NAMALWA (cell line): ENCODE data around the gene TSPAN15.

Experiments used
- DNase-seq: peaks from one replicate; pipeline ENCODE4 v3.0.0-alpha.2; 2015; ENCODE audit warnings: low spot score

The TSPAN15 gene

DNA sequence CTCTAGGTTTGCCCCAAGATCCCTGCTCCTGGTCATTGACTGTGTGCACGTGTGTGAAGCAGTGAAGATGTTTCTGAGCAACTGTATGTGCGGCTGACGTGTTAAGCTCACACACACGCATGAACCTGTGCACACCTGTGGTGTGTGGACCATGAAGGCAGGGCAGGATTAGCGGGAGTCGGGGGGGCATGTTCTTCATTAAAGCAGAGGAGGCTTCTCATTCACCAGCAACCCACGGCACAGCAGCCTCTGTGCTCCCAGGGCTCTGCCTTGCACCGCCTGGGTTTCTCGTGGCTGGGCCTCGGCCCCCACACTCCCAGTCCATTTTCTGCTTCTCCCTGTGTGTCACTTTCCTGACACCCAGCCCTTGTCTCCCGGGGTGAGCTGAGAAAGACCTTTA lies 33.7 kb upstream of the TSPAN15 start:
- no peak for DNase-seq

DNA sequence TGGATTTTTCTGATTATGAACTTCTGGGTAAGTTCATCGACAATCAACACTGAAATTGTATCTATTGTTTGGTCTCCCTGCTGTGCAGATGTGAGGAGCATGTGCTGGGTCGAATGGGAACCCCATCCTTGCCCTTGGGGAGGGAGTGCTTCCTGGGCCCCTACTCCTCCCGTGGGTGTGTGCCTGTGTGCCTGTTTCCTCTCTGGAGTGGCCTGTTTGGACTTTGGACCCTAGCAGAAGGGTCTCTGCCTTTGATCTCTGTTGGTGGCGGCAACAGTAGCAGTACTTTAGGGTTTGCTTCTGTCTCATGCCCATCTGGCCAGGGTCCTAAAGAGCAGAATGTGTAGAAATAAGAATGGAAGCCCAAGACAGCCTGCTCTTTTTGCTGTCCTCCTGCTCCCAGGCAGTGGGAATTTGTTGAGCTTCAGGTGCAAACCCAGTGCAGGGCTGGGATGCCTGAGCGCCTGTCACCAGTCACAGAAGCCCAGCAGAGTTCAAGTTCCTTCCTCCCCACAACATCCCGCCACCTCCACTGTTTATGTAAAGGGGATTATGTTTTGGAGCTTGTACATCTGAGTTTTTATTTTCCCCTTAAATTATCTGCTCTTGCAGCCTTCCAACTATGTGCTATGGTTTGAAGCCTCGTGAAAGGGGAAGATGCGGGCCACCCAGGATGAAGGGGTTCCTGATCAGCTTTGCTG lies 33.1 kb upstream of the TSPAN15 start:
- DNase-seq: no peak

DNA sequence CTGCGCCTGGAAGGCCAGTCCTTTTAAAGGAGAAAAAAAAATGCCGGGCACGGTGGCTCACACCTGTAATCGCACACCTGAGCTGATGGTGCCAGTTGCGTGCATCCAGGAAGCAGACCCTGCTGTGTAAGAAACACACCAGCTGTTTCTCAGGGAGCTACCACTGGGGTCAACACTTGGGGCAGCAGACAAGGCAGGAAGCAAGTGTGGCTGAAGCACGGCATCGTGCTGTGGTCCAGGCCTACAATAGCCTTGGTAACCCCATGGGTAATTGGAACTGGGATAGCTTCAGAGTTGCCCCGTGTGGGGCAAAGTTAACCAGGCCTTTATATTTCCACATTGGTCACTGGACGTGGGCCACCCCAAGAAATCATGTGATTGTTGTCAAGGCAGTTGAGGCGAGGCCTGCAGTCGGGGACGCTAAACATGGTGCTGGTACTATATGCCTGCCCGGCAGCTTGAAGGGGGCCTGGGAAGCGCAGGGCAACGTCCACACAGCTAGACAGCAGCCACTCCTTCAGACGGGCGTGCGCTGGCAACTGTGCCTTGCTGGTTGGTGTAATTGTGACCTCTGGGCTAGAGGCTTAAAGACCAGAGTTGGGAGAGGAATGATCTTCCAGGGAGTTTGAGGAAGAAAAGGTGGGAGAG lies 32.0 kb upstream of the TSPAN15 start:
- DNase-seq: no peak

DNA sequence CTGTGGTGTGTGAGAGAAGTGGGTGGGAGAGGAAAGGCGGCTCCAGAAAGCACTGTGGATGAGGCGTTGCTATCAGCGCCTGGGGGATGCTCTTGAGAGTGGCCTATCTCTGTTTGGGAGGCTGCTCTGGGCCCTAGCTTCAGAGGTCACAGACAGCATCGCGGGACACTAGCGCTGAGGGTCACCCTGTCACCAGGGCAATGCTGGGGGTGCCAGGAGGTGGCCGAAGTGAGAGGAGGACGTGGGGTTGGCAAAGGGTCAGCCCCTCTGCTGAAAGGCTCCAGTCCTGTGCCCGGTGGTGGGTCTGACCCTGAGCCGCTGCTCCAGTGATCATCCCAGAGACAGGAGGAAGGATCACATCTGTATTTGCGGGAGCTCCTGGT lies 31.5 kb upstream of the TSPAN15 start:
- DNase-seq: no peak

DNA sequence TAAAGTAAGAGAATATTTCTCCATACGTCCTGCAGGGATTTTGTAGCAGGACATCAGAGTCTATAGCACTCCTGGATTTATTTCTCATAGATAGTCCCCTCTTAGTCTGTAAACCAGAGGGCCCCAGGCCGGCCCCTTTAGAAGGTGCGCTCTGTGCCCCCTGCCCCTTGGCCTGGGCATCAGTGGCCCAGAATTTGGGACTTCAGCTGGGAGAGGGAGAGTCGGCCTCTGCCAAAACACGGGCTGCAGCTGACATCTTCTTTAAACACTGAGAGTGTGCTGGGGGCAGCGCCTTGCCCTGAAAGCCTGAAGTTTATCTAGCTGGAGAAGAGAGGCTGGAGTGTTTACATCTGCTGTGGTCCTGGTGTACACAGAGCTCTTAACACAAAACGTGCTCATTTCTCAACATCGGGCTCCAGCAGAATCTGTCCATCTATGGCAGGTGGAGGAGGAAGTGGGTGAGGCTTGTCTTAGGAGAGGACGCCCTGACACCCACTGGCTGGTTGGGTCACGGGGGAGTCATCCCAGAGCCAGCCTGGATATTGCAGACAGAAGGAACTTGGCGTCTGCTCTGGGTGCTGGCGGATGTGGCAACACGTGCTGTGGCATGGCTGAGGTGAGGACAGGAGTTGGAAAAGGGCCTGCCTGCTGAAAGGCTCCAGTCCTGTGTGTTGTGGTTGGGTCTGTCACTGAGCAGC lies 29.5 kb upstream of the TSPAN15 start:
- DNase-seq: no peak

DNA sequence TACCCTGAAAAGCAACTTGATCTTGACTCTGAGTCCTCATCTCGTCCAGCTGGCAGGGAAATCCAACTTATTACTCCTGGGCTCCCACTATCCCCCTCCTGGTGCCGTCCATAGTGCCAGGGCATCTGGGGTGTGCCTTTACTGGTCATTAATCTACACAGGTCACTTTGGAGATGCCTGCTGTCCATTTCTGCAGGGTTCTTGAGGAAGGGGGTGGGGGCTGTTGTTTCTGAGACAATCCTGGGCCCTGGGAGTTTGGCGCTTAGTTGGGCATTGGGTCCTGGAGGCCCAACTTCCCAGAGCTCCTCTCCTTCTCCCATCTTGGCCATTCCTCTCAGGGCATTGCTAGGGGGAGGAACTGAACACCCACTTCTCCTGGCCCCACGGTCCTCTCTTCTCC lies 28.6 kb upstream of the TSPAN15 start:
- DNase-seq: no peak

DNA sequence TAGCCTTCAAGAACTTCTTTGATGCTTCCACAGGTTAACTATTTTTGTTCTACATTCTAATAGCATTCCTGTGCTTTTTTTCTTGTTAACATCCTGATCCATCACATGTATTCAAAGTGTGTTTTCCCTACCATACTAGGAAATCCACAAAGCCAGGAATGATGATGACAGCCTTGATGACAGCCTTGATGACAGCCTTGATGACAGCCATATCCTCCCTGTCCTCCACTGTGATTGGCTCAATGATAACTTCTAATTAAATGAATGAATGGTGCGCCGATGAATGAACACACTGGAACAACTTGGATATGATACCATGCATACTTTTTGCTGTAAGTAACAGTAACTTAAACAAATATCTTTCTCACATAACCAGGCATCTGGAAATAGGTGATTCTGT lies 26.2 kb upstream of the TSPAN15 start:
- no peak for DNase-seq

DNA sequence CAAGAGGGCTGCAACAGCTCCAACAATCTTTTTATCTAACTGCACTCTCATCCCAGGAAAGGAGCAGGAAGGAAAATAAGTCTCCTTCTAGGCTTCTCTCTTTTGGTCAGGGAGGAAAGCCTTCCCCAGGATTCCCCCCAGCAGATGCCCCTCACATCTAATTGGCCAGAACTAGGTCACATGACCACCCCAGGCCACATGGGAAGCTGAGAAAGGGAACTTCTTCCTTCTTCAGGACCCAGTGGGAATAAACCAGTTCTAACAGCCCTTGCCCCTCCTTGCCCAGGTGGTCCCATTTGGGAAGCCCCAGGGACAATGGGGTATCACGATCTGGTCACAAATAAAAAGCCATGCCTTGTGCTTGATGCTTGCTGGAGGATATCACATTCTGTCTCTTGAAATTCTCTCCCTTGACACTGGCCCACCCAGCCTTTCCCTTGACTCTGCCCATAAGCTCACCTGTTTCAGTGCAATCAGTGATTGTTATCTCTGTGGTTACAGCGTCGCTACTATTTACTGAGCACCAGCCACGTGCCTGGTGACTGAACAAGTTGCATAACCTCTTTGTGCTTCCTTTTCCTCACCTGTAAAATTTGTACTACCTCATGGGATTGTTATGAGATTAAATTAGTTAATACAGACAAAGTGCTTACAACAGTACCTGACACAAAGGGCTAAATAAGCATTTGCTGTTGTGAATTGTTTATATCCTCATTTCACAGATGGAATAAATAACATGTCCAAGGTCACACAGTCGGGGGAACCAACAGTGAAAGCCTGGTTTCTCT lies 25.6 kb upstream of the TSPAN15 start:
- DNase-seq: no peak

DNA sequence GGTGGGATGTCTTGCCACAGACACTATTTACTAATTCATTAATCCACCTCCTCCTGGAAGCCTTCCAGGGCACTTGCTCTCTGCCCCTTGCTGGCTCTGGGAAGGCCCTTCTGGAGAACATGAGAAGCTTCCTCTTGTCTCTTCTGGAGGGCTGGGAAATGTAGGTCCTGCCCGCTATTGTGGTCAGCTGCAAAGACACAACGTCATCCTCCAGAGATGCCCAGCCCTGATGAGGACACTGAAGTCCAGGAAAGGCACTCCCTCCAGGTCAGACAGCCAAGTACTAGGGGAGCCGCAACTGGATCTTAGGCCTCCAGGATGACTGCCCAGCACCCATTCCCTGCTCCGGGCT lies 24.9 kb upstream of the TSPAN15 start:
- DNase-seq: no peak

DNA sequence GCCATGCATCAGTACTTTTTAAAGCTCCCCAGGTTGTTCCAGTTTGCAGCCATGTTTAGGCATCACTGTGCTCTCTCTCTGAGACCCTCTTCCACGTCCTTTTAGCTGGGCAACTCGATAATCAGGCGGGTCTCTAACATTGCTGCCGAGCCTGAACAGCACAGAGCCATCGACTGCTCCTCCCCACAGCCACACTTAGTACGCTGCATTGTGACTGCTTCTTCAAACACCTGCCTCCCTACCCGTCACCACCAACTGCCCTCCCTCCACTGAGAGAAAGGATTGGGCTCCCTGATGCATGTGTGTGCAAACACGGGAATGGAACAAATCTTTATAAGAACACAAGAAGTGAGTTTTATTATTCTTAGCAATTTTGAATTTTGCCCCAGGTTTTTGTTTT lies 23.1 kb upstream of the TSPAN15 start:
- no peak for DNase-seq

DNA sequence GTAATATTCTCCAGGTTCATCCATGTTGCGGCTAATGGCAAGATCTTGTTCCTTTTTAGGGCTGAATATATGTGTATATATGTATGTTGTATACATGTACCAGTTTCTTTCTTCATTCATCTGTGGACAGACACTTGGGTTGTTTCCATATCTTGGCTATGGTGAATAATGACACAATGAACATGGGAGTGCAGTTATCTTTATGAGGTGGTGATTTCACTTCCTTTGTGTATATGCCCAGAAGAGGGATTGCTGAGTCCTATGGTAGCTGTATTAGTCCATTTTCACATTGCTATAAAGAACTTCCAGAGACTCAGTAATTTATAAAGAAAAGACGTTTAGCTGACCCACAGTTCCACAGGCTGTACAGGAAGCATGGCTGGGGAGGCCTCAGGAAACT lies 17.1 kb upstream of the TSPAN15 start:
- no peak for DNase-seq

DNA sequence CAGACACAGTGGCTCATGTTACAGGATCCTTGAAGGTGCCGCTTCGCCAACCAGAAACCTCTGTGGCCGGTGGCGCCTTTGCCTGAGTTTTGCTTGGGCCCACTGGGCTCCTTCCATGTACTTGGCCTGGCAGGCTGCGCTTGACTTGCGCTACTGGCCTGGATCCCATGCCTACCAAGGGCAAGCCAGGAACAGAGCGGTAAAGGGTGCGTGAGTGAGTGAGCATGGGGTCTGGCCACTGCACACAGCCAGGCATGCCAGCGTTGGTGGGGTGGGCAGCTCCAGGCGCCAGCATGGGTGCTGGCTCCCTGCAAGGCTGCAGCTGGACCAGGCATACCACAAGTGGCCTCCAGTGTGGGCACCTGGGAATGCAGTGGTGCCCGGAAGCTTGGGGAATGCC lies 16.3 kb upstream of the TSPAN15 start:
- DNase-seq: no peak

DNA sequence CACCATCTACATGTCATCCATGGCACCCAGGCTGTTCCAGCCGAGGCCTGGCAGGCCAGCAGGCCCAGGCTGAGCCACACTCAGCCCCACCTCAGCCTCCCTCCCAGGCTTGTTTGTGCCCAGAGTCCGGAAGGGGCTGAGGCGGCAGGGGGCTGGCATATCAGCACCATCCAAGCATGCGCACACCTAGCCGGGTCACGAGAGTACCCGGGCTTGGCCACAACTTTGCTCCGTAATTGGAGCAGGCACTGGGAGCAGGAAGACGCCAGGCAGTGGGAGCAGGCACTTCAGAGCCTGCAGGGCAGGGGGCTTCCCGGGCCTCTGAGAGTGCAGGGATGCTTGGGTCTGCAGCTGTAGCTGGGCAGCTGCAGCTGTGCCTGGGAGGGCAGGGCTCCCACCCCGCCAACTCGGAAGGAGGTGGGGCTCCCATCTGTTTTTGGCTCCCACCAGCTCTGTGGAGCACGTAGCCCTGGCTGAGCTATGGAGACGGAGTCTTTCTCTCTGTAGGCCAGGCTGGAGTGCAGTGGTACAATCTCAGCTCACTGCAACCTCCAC lies 15.2 kb upstream of the TSPAN15 start:
- DNase-seq: no peak

DNA sequence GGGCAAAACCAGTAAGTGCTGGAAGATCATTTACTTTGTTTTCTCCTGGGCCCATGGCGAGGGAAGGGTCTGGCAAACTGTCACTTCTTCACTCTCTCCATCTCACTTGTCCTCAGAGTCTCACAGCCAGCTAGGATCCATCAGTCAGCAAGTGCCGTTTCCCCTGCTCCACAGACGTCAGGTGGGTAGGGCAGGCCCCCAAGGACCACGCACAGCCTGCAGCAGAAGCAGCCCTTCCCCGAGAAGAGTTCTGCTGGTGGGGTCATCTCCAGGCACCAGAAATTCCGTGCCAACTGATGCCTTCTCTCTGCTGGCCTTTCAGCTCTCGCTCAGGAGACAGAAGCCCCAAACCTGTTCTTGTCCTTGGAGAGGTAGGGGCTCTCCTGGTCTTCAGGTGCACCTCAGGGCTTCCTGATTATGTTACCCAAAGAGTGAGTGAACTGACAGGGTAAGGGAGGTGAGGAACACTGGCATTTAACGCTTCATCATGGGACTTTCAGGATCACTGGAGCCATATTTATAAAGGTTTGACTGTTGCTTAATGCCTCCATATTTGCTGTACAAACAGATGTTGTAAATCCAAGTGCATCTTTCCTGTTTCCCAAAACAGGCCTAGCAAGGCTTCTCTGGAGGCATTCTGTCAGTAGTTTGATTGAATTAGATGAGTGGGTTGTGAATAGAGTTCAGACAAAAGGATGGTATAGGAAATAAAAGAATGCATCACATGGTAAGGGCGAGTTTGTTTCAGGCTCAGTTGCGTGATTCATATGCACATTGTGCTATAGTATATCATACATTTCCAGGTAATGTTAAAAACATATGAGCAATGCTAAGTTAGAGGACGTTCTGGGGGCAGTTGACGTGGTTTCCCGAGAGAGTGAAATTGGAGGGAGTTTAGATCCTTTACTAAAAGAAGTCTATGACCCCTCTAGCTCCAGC lies 13.7 kb upstream of the TSPAN15 start:
- no peak for DNase-seq

DNA sequence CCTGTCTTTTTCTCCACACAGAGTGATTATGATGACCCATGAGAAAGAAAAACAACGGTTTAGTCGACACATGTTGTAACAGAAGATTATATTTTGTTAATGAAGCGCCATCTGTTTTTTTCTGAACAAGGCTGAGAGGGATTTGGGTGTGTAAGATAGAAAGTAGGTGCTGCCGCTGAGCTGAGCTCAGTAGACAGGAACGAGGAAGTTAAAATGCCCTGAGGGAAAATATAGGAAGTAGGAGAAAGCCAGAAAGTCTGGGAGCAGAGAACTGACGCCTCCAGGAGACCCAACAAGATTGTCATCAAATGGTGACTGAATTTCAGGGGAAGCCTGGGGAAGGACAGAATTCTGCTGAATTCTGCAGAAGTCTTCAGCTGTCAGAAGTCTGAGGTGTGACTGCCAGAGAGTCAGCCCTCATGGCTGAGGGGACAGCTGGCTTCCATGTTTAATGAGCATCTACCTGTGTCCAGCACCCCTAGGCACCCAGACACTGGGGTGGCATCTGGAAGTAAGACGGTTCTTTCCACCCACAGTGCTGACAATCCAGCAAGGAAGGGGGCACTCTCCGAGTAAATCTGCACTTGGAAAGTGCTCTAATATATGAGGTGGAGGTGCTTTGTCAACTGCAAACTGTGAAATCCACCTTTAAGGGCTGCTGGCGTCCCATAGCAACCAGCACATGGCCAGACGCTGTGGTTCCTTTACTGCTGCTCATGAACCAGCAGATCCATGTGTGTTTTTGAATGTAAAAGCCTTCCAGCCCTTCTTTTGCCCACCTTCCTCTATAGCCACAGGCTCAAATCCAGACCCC lies 12.5 kb upstream of the TSPAN15 start:
- no peak for DNase-seq

DNA sequence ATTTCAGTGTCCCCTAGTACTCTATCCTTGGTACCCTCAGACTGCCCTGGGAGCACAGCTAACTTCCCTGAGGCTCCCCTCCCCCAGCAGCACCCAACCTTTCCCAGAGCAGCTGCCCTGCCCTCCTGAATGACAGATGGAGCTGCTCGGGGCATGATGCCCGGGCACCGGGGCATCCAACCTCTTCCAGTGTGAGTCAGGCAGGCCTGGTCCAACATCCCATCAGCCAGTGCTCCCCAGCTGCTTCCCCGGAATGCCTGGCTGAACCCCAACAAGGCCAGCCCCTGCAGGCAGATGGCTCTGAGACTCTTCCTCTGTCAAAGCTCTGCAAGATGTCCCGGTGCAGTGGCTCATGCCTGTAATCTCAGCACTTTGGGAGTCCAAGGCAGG lies 11.9 kb upstream of the TSPAN15 start:
- no peak for DNase-seq

DNA sequence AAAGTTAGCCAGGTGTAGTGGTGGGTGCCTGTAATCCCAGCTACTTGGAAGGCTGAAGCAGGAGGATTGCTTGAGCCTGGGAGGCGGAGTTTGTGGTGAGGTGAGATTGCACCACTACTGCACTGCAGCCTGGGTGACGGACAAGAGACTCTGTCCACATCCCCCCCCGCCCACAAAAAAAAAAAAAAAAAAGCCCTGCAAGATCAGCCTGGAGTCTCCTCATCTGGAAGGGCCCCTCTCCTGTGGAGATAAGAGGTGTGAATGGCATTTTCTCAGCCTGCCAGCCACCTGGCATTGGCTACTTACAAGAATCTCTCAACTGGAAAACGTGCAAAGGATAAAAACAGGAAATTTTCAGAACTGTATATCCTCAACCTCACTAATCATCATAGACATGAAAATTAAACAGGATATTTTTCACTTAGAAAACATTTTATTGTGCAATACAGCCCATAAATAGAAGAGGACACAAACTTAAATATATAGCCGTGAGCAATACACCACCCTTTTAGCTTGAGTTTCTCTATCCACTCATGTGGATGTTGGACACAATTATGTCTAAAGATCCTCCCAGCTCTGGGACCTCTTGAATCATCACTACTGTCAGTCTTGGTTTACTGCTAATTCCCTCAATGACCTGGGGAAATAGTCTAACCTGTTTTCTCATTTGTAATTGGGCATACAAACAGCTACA lies 11.3 kb upstream of the TSPAN15 start:
- no peak for DNase-seq

DNA sequence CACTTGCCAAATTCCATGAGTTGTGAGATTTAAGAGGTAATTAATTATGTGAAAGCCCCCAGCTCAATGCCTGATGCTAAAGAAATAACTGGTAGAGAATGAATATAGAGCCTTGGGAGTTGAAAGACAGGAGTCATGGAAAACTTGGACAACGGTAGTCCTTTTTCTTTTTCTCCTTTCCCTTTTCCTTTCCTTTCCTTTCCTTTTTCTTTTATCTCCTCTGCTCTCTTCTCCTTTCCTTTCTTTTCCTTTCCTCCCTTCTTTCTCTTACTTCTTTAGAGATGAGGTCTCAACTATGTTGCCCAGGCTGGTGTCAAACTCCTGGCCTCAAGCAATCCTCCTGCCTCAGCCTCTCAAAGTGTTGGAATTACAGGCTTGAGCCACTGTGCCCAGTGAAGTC lies 7.9 kb upstream of the TSPAN15 start:
- no peak for DNase-seq

DNA sequence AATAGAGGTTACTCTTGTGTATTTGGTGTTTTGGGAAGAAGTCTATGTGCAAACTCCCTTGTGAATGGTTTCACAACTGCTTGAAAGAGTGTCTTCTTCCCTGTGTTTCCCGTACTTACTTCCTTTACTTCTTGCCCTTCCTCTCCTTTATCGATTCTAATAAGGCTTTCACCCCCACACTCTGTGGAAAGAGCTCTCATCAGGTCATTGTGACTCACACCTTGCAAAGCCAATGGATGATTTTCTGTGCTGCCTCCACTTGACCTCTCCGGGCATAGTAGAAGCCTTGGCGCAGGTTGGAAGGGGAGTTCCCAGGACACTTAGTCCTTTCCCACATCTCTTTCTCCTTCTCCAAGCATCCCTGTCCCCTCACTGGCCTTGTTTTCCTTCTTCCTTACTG lies 6.2 kb upstream of the TSPAN15 start:
- no peak for DNase-seq

DNA sequence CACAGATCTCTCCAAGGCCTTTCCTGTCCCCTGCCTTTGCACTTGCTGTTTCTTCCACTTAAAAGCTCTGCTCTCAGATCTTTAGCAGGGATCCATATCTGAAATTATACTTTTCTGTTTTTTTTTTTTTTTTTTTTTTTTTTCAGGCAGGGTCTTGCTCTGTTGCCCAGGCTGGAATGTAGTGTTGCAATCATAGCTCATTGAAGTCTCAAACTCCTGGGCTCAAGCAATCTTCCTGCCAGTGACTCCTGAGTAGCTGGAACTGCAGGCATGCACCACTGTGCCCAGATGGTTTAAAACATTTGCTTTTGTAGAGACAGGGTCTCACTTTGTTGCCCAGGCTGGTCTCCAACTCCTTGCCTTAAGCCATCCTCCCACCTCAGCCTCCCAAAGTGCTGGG lies 5.0 kb upstream of the TSPAN15 start:
- no peak for DNase-seq
